Measurements from ENCODE around the gene ZC3H7B. TPM values are rescaled to one million over a fixed set of nuclear protein-coding genes. Genes with fewer than 3 reads are reported as not detected.

ZC3H7B gene
- total RNA-seq, 2 experiments from 2014 or later: 29.5 to 32.7 TPM

- peaks cover 53% of the 10 kb centered on the region for H3K36me3 Mint-ChIP-seq (ENCODE audit: low read depth)
- H3K4me1 Mint-ChIP-seq (ENCODE audit: low read depth): no peaks in the 10 kb centered on the region
- DNase-seq (no peak), ATAC-seq (ENCODE audit: poor library complexity) (no peak)
- H3K4me3 ChIP-seq (ENCODE audit: low read length): no peak overlapping the region
- intact Hi-C loops (cut with DNase I, micrococcal nuclease): no loop called here
- no peaks in the 10 kb centered on the region for H3K9me3 ChIP-seq (ENCODE audit: control insufficient read depth in 1 of 2, insufficient read depth in 1 of 2, low read length in 2 of 2)
- TF ChIP-seq CTCF (IDR thresholded peaks at IDR 0.05): no peak
- no peak overlapping the region for H3K27ac ChIP-seq (ENCODE audit: low read depth in 1 of 2, low read length in 2 of 2)
- no peaks in the 10 kb centered on the region for H3K27me3 Mint-ChIP-seq
- no peaks in the 10 kb centered on the region for H3K9me3 Mint-ChIP-seq
- H3K36me3 ChIP-seq (ENCODE audit: insufficient read depth, low read length): peaks cover 64% of the 10 kb centered on the region
- CTCF ChIA-PET: no interaction called here
- H3K27me3 ChIP-seq (ENCODE audit: control insufficient read depth in 1 of 2, insufficient read depth in 2 of 2, low read length in 2 of 2): no peaks in the 10 kb centered on the region
- H3K27ac Mint-ChIP-seq: no peak overlapping the region
- H3K4me1 ChIP-seq (ENCODE audit: insufficient read depth, low read length): no peaks in the 10 kb centered on the region
- H3K4me3 Mint-ChIP-seq: no peak overlapping the region
- POLR2A ChIA-PET: no interaction called here
Measured at GRCh38 chr22:41356430-41357028, 55.2 kb downstream of the ZC3H7B start.

GRCh38 chr22:41357191-41357590 is 55.9 kb downstream of the ZC3H7B start:
- CTCF ChIA-PET: no interaction called here
- H3K27ac ChIP-seq (ENCODE audit: low read depth in 1 of 2, low read length in 2 of 2): no peak overlapping the region
- H3K4me3 ChIP-seq (ENCODE audit: low read length): no peak overlapping the region
- H3K9me3 ChIP-seq (ENCODE audit: control insufficient read depth in 1 of 2, insufficient read depth in 1 of 2, low read length in 2 of 2): no peaks in the 10 kb centered on the region
- intact Hi-C loops (cut with DNase I, micrococcal nuclease): no loop called here
- Mint-ChIP-seq H3K4me1 (ENCODE audit: low read depth) (no peaks in the 10 kb centered on the region), H3K4me3 (no peak overlapping the region), H3K27me3 (no peaks in the 10 kb centered on the region), H3K9me3 (no peaks in the 10 kb centered on the region), H3K27ac (no peak overlapping the region), H3K36me3 (ENCODE audit: low read depth) (peaks cover 49% of the 10 kb centered on the region)
- H3K36me3 ChIP-seq (ENCODE audit: insufficient read depth, low read length): peaks cover 57% of the 10 kb centered on the region
- ATAC-seq (ENCODE audit: poor library complexity) (no peak), DNase-seq (no peak)
- H3K27me3 ChIP-seq (ENCODE audit: control insufficient read depth in 1 of 2, insufficient read depth in 2 of 2, low read length in 2 of 2): no peaks in the 10 kb centered on the region
- POLR2A ChIA-PET: interaction anchor here (0.6 kb wide), 1 partner anchor 51 kb away, joined by 3 read pairs; no protein-coding TSS in a partner anchor
- TF ChIP-seq CTCF (IDR thresholded peaks at IDR 0.05): no peak
- H3K4me1 ChIP-seq (ENCODE audit: insufficient read depth, low read length): no peaks in the 10 kb centered on the region

DNA sequence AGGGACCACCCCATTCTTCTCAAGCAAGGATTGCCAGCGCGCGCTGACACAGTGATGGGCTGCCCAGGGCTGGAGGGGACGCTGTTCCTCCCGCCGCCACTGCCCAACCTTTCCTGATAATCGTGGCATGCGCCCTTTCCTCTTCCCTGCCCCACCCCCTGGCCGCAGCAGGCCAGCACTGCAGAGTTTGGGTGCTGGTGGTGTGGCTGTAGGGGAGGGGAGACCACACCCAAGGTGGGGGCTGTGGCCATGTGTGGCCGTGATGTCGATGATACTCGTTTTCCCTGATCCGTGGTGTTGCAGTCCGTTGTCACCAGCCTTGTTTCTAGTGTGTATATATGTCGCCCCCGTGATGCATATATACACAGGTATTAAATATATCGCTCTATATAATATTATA is 57.6 kb downstream of the ZC3H7B start:
- H3K4me3 Mint-ChIP-seq: no peak overlapping the region
- Histone ChIP-seq H3K27ac (ENCODE audit: low read depth in 1 of 2, low read length in 2 of 2) (no peak overlapping the region), H3K4me3 (ENCODE audit: low read length) (no peak overlapping the region), H3K9me3 (ENCODE audit: control insufficient read depth in 1 of 2, insufficient read depth in 1 of 2, low read length in 2 of 2) (no peaks in the 10 kb centered on the region), H3K36me3 (ENCODE audit: insufficient read depth, low read length) (peaks cover 46% of the 10 kb centered on the region), H3K27me3 (ENCODE audit: control insufficient read depth in 1 of 2, insufficient read depth in 2 of 2, low read length in 2 of 2) (no peaks in the 10 kb centered on the region), H3K4me1 (ENCODE audit: insufficient read depth, low read length) (no peaks in the 10 kb centered on the region)
- no peak overlapping the region for H3K27ac Mint-ChIP-seq
- DNase-seq (no peak), ATAC-seq (ENCODE audit: poor library complexity) (no peak)
- CTCF ChIA-PET: no interaction called here
- no peaks in the 10 kb centered on the region for H3K9me3 Mint-ChIP-seq
- H3K36me3 Mint-ChIP-seq (ENCODE audit: low read depth): peaks cover 37% of the 10 kb centered on the region
- no peak for TF ChIP-seq CTCF (IDR thresholded peaks at IDR 0.05)
- POLR2A ChIA-PET: no interaction called here
- no peaks in the 10 kb centered on the region for H3K27me3 Mint-ChIP-seq
- intact Hi-C loops (cut with DNase I, micrococcal nuclease): no loop called here
- H3K4me1 Mint-ChIP-seq (ENCODE audit: low read depth): no peaks in the 10 kb centered on the region

Data from CD4-positive, alpha-beta T cell (primary cell).